ENCODE data around the gene PTPRT. TPM values are rescaled to one million over a fixed set of nuclear protein-coding genes. Genes with fewer than 3 reads are reported as not detected.

PTPRT gene
- total RNA-seq, 1 donor: not detected

DNA sequence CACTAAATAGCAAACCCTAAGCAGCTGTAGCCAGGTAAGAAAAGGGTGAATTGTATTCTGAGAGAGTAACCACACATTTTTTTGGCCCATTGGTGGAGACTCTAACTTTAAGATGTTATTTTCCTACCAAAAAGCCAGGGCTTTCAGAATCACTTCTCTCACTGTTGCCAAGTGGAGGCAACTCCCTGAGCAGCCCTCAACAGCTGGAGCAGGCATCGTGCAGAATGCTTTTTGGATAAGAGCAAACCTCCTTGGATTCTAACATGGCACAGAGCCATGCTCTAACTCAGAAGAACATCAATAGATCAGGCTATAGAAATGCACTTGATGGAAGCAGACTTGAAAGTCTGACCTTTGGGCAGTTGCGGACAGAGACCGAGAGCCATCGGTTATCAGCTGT is 849.3 kb downstream of the PTPRT start:
- no peak for DNase-seq (ENCODE audit: low read depth)
- TF ChIP-seq, protein P1, sequence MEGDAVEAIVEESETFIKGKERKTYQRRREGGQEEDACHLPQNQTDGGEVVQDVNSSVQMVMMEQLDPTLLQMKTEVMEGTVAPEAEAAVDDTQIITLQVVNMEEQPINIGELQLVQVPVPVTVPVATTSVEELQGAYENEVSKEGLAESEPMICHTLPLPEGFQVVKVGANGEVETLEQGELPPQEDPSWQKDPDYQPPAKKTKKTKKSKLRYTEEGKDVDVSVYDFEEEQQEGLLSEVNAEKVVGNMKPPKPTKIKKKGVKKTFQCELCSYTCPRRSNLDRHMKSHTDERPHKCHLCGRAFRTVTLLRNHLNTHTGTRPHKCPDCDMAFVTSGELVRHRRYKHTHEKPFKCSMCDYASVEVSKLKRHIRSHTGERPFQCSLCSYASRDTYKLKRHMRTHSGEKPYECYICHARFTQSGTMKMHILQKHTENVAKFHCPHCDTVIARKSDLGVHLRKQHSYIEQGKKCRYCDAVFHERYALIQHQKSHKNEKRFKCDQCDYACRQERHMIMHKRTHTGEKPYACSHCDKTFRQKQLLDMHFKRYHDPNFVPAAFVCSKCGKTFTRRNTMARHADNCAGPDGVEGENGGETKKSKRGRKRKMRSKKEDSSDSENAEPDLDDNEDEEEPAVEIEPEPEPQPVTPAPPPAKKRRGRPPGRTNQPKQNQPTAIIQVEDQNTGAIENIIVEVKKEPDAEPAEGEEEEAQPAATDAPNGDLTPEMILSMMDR (IDR thresholded peaks at IDR 0.05; ENCODE audit: insufficient read depth, low read depth, low read length): no peak
- no peak overlapping the region for H3K4me3 ChIP-seq (ENCODE audit: low read depth, low read length)

DNA sequence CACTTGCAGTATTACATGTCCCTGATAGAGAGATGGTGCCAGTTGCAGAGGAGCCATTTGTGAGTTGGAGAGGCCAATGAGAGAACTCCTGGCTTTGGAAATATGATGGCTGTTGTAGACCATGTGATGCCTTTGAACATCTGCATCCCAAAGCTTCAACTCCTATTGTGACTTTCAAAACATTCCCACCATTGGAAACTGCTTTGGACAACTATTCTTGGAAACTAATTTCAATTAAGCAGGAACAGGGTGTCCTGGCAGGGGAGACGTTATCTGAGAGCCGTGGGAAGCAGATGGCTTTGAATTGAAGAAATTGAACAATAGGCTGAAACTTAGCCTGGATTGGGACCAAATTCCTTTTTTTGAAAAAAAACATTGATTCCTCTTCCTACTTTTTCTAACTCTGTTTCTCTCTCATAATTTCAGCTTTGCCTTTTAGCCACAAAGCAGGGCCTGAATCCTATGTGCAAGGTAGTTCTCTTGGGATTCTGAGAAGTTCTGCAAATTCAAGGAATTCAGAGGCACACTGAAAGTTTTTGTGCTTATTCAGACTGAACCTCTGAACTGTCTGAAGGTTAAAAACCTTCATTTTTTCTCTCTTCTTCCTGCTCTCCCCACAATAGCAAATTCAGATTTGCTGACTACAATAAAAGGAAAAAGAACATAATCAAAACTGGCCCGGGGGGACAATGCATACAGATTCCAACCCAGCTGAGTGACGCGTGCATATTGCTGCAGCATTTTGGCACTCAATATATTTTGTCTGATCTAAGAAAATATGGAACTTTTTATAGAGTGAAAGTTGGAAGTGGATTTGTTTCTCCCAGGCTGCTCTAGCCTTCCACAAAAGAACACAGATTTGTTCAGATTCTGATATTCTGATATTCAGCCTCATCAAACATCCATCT is 851.2 kb downstream of the PTPRT start:
- H3K4me3 ChIP-seq (ENCODE audit: low read depth, low read length): no peak overlapping the region
- DNase-seq (ENCODE audit: low read depth): no peak
- TF ChIP-seq, protein P1 (IDR thresholded peaks at IDR 0.05; ENCODE audit: insufficient read depth, low read depth, low read length): no peak

DNA sequence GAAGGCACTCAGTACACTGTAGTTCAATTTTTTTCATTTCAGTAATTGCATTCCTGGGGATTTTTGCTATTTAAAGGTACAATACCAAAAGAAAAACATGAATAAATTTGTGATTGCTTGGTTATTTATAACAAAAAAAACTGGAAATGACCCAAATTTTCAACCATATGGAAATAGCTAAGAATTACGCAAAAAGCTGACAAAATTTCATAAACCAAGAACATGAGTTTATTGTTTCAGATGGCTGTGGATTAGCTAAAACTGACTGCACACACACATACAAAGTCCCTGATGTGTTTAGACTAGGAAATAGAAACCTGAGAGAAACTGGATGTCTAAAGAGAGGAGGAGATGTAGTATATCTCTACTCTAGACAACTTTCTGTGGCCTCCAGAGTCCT is 853.1 kb downstream of the PTPRT start:
- TF ChIP-seq, protein P1 (IDR thresholded peaks at IDR 0.05; ENCODE audit: insufficient read depth, low read depth, low read length): no peak
- no peak overlapping the region for H3K4me3 ChIP-seq (ENCODE audit: low read depth, low read length)
- no peak for DNase-seq (ENCODE audit: low read depth)

DNA sequence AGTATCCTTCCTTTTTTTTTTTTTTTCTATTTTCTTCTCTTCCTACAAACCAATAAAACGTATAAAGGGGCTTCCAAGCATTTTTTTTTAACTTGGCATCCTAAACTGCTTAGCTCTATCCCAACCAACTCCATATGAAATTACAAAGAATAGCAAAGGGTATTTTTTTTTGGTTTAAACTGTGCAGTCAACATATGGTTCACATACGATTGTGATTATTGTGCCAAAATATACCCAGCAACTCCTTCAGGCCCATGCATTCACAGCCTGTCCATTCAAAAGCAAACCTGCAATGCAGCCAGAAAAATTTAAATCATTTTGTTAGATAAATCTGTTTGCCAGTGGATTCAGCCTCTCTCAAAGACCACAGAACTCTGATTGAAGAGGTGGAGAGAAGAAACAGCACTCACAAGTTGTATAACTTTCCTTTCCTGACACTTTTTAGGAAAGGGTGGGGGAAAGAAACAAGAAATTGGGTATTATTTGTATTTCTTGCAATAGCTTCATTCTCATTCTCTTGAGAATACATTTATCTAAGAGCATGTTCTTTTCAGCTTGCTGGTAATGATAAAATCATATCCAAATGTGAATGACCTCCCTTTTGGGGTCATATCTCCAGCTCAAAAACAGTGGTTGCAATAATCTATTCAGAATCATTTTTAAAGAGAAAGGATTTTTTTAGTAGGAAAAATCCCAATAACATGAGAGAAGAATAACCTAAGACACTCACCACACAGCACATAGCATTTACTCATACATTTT is 870.3 kb downstream of the PTPRT start:
- H3K4me3 ChIP-seq (ENCODE audit: low read depth, low read length): no peak overlapping the region
- TF ChIP-seq, protein P1 (IDR thresholded peaks at IDR 0.05; ENCODE audit: insufficient read depth, low read depth, low read length): no peak
- DNase-seq (ENCODE audit: low read depth): no peak

DNA sequence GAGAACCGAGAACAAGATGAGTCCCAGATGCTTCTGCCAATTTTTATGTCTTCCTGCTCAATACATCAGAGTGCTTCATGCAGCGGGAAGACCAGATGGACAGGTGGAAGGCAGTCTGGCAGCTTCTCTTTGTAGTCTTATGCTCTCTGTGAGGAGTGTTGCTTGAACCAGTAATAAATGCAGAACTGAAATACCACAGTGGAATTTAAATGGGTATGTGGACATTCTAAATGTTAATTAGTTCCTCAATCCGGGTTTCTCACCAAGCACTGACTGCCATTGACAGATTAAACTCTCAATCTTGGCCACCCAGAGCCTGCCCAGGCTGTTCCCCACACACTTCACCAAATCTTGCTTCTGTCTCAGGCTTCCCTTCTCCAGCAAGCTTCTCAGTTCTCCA is 876.0 kb downstream of the PTPRT start:
- DNase-seq (ENCODE audit: low read depth): no peak
- H3K4me3 ChIP-seq (ENCODE audit: low read depth, low read length): no peak overlapping the region
- TF ChIP-seq, protein P1 (IDR thresholded peaks at IDR 0.05; ENCODE audit: insufficient read depth, low read depth, low read length): no peak

DNA sequence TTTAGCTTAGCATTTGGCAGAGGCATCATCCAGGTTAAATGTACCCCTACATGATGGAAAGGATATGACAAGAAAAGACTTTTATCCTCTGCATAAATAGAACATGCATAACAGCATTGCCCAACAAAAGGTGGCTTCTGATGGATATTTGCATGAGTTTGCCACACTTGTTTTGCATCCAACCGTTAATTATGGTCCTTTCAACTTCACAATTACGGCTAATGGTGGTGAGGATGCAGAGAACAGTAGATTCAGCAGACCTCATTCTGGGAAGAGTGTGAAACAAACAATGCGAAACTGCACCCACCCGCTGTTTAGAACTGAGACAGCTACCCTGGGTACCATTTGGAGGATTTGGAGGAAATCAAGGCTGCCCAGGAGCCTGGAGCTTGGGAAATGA is 880.7 kb downstream of the PTPRT start:
- DNase-seq (ENCODE audit: low read depth): no peak

More for the DNA sequence above, 880.7 kb downstream of the PTPRT start:
- TF ChIP-seq, protein P1 (IDR thresholded peaks at IDR 0.05; ENCODE audit: insufficient read depth, low read depth, low read length): no peak
- H3K4me3 ChIP-seq (ENCODE audit: low read depth, low read length): no peak overlapping the region
